ENCODE results near the gene KIAA1217.
"Not testable (repeated sequence)": the region's sequence is repeated elsewhere in the genome, so short reads cannot be mapped to it uniquely, and the experiment has no call there.

Gene KIAA1217

GRCh38 chr10:24340883-24341282 is 131.9 kb downstream of the KIAA1217 start:
- H3K4me3 ChIP-seq (ENCODE audit: low read depth, low read length) = no peak overlapping the region
- peaks cover 15% of the 10 kb centered on the region for H3K4me1 ChIP-seq (ENCODE audit: control insufficient read depth, insufficient read depth, low read length, unreplicated experiment)
- no peak overlapping the region for H2AFZ ChIP-seq (ENCODE audit: low read length, unreplicated experiment)
- no peaks in the 10 kb centered on the region for H3K36me3 ChIP-seq (ENCODE audit: insufficient read depth, low read length)
- no peaks in the 10 kb centered on the region for H3K79me2 ChIP-seq (ENCODE audit: control insufficient read depth, insufficient read depth, low read length, unreplicated experiment)
- no peaks in the 10 kb centered on the region for H3K27me3 ChIP-seq (ENCODE audit: insufficient read depth, low read length)
- H3K27ac ChIP-seq (ENCODE audit: low read depth, low read length) = no peak overlapping the region

GRCh38 chr10:24341371-24341770 is 132.4 kb downstream of the KIAA1217 start:
- no peak overlapping the region for H2AFZ ChIP-seq (ENCODE audit: low read length, unreplicated experiment)
- H3K4me1 ChIP-seq (ENCODE audit: control insufficient read depth, insufficient read depth, low read length, unreplicated experiment) = peaks cover 15% of the 10 kb centered on the region
- H3K36me3 ChIP-seq (ENCODE audit: insufficient read depth, low read length) = no peaks in the 10 kb centered on the region
- H3K4me3 ChIP-seq (ENCODE audit: low read depth, low read length) = no peak overlapping the region
- no peak overlapping the region for H3K27ac ChIP-seq (ENCODE audit: low read depth, low read length)
- H3K79me2 ChIP-seq (ENCODE audit: control insufficient read depth, insufficient read depth, low read length, unreplicated experiment) = no peaks in the 10 kb centered on the region
- no peaks in the 10 kb centered on the region for H3K27me3 ChIP-seq (ENCODE audit: insufficient read depth, low read length)

GRCh38 chr10:24341897-24342296 is 133.0 kb downstream of the KIAA1217 start:
- H2AFZ ChIP-seq (ENCODE audit: low read length, unreplicated experiment) = no peak overlapping the region
- H3K79me2 ChIP-seq (ENCODE audit: control insufficient read depth, insufficient read depth, low read length, unreplicated experiment) = no peaks in the 10 kb centered on the region
- peaks cover 15% of the 10 kb centered on the region for H3K4me1 ChIP-seq (ENCODE audit: control insufficient read depth, insufficient read depth, low read length, unreplicated experiment)
- H3K27ac ChIP-seq (ENCODE audit: low read depth, low read length) = no peak overlapping the region
- no peaks in the 10 kb centered on the region for H3K27me3 ChIP-seq (ENCODE audit: insufficient read depth, low read length)
- no peak overlapping the region for H3K4me3 ChIP-seq (ENCODE audit: low read depth, low read length)
- no peaks in the 10 kb centered on the region for H3K36me3 ChIP-seq (ENCODE audit: insufficient read depth, low read length)

GRCh38 chr10:24343686-24344085 is 134.7 kb downstream of the KIAA1217 start:
- Histone ChIP-seq H3K4me1 (ENCODE audit: control insufficient read depth, insufficient read depth, low read length, unreplicated experiment) (peaks cover 15% of the 10 kb centered on the region), H3K4me3 (ENCODE audit: low read depth, low read length) (no peak overlapping the region), H3K79me2 (ENCODE audit: control insufficient read depth, insufficient read depth, low read length, unreplicated experiment) (no peaks in the 10 kb centered on the region), H3K27ac (ENCODE audit: low read depth, low read length) (peak overlapping the region; percentile 61), H2AFZ (ENCODE audit: low read length, unreplicated experiment) (peak overlapping the region; percentile 74), H3K27me3 (ENCODE audit: insufficient read depth, low read length) (no peaks in the 10 kb centered on the region), H3K36me3 (ENCODE audit: insufficient read depth, low read length) (no peaks in the 10 kb centered on the region)

GRCh38 chr10:24344279-24344678 is 135.3 kb downstream of the KIAA1217 start:
- Histone ChIP-seq H3K4me3 (ENCODE audit: low read depth, low read length) (peak overlapping the region; percentile 21; the same call in 1 of the 2 replicates), H3K4me1 (ENCODE audit: control insufficient read depth, insufficient read depth, low read length, unreplicated experiment) (peaks cover 15% of the 10 kb centered on the region), H3K27ac (ENCODE audit: low read depth, low read length) (peak overlapping the region; percentile 61), H3K36me3 (ENCODE audit: insufficient read depth, low read length) (no peaks in the 10 kb centered on the region), H2AFZ (ENCODE audit: low read length, unreplicated experiment) (peak overlapping the region; percentile 50), H3K79me2 (ENCODE audit: control insufficient read depth, insufficient read depth, low read length, unreplicated experiment) (no peaks in the 10 kb centered on the region), H3K27me3 (ENCODE audit: insufficient read depth, low read length) (no peaks in the 10 kb centered on the region)

GRCh38 chr10:24344695-24345463 is 135.9 kb downstream of the KIAA1217 start:
- Histone ChIP-seq H2AFZ (ENCODE audit: low read length, unreplicated experiment) (no peak overlapping the region), H3K36me3 (ENCODE audit: insufficient read depth, low read length) (no peaks in the 10 kb centered on the region), H3K27me3 (ENCODE audit: insufficient read depth, low read length) (no peaks in the 10 kb centered on the region), H3K4me1 (ENCODE audit: control insufficient read depth, insufficient read depth, low read length, unreplicated experiment) (peaks cover 15% of the 10 kb centered on the region), H3K79me2 (ENCODE audit: control insufficient read depth, insufficient read depth, low read length, unreplicated experiment) (no peaks in the 10 kb centered on the region), H3K27ac (ENCODE audit: low read depth, low read length) (peak overlapping the region; percentile 61), H3K4me3 (ENCODE audit: low read depth, low read length) (peak overlapping the region; percentile 21; the same call in 1 of the 2 replicates)

- Histone ChIP-seq H3K27ac (ENCODE audit: low read depth, low read length) (no peak overlapping the region), H3K4me3 (ENCODE audit: low read depth, low read length) (no peak overlapping the region), H3K4me1 (ENCODE audit: control insufficient read depth, insufficient read depth, low read length, unreplicated experiment) (peaks cover 18% of the 10 kb centered on the region), H2AFZ (ENCODE audit: low read length, unreplicated experiment) (no peak overlapping the region), H3K36me3 (ENCODE audit: insufficient read depth, low read length) (no peaks in the 10 kb centered on the region), H3K79me2 (ENCODE audit: control insufficient read depth, insufficient read depth, low read length, unreplicated experiment) (no peaks in the 10 kb centered on the region), H3K27me3 (ENCODE audit: insufficient read depth, low read length) (no peaks in the 10 kb centered on the region)
Measured at GRCh38 chr10:24346877-24347519, 138.1 kb downstream of the KIAA1217 start.

- Histone ChIP-seq H3K27ac (ENCODE audit: low read depth, low read length) (no peak overlapping the region), H3K4me1 (ENCODE audit: control insufficient read depth, insufficient read depth, low read length, unreplicated experiment) (peaks cover 7% of the 10 kb centered on the region), H2AFZ (ENCODE audit: low read length, unreplicated experiment) (no peak overlapping the region), H3K79me2 (ENCODE audit: control insufficient read depth, insufficient read depth, low read length, unreplicated experiment) (no peaks in the 10 kb centered on the region), H3K36me3 (ENCODE audit: insufficient read depth, low read length) (no peaks in the 10 kb centered on the region), H3K27me3 (ENCODE audit: insufficient read depth, low read length) (no peaks in the 10 kb centered on the region), H3K4me3 (ENCODE audit: low read depth, low read length) (no peak overlapping the region)
Measured at GRCh38 chr10:24349379-24350001, 140.6 kb downstream of the KIAA1217 start.

GRCh38 chr10:24350070-24350921 is 141.4 kb downstream of the KIAA1217 start:
- Histone ChIP-seq H3K27me3 (ENCODE audit: insufficient read depth, low read length) (no peaks in the 10 kb centered on the region), H3K36me3 (ENCODE audit: insufficient read depth, low read length) (no peaks in the 10 kb centered on the region), H2AFZ (ENCODE audit: low read length, unreplicated experiment) (no peak overlapping the region), H3K4me3 (ENCODE audit: low read depth, low read length) (no peak overlapping the region), H3K4me1 (ENCODE audit: control insufficient read depth, insufficient read depth, low read length, unreplicated experiment) (peaks cover 2% of the 10 kb centered on the region), H3K27ac (ENCODE audit: low read depth, low read length) (no peak overlapping the region), H3K79me2 (ENCODE audit: control insufficient read depth, insufficient read depth, low read length, unreplicated experiment) (no peaks in the 10 kb centered on the region)

GRCh38 chr10:24350922-24351225 is 141.9 kb downstream of the KIAA1217 start:
- H2AFZ ChIP-seq (ENCODE audit: low read length, unreplicated experiment); H3K27ac ChIP-seq (ENCODE audit: low read depth, low read length); H3K36me3 ChIP-seq (ENCODE audit: insufficient read depth, low read length); H3K79me2 ChIP-seq (ENCODE audit: control insufficient read depth, insufficient read depth, low read length, unreplicated experiment); H3K4me3 ChIP-seq (ENCODE audit: low read depth, low read length); H3K4me1 ChIP-seq (ENCODE audit: control insufficient read depth, insufficient read depth, low read length, unreplicated experiment); H3K27me3 ChIP-seq (ENCODE audit: insufficient read depth, low read length): not testable (repeated sequence)
